IPS-18c (cell line): ENCODE data around the gene NARS2.
"Not testable (repeated sequence)": the region's sequence is repeated elsewhere in the genome, so short reads cannot be mapped to it uniquely, and the experiment has no call there.

ENCODE experiments used
- H3K4me3 ChIP-seq: 2 replicates; pipeline ENCODE4 v1.7.0; 2013; ENCODE audit warnings: low read depth, mild to moderate bottlenecking, low read length, moderate library complexity; ENCODE audit not compliant: insufficient read depth
- H3K9me3 ChIP-seq: one replicate; pipeline ENCODE4 v1.6.1; 2013; ENCODE audit warnings: mild to moderate bottlenecking, low read length, moderate library complexity; ENCODE audit not compliant: control insufficient read depth, insufficient read depth

The NARS2 gene

GRCh38 chr11:78470861-78471442, 103.7 kb downstream of the NARS2 start:
- Histone ChIP-seq H3K4me3 (no peak overlapping the region), H3K9me3 (no peaks in the 10 kb centered on the region)

GRCh38 chr11:78469896-78470295, 104.8 kb downstream of the NARS2 start:
- no peaks in the 10 kb centered on the region for H3K9me3 ChIP-seq
- H3K4me3 ChIP-seq = no peak overlapping the region

GRCh38 chr11:78467931-78468330, 106.7 kb downstream of the NARS2 start:
- no peak overlapping the region for H3K4me3 ChIP-seq

GRCh38 chr11:78467370-78467769, 107.3 kb downstream of the NARS2 start:
- peaks cover 2% of the 10 kb centered on the region for H3K9me3 ChIP-seq
- H3K4me3 ChIP-seq = no peak overlapping the region

More at GRCh38 chr11:78467931-78468330, 106.7 kb downstream of the NARS2 start:
- H3K9me3 ChIP-seq = peaks cover 2% of the 10 kb centered on the region

- Histone ChIP-seq H3K4me3 (no peak overlapping the region), H3K9me3 (peaks cover 2% of the 10 kb centered on the region)
Observed at GRCh38 chr11:78465169-78465942, 109.3 kb downstream of the NARS2 start.

GRCh38 chr11:78464787-78465168, 109.9 kb downstream of the NARS2 start:
- not testable (repeated sequence) for H3K9me3 ChIP-seq, H3K4me3 ChIP-seq

- H3K9me3 ChIP-seq = peaks cover 2% of the 10 kb centered on the region
- H3K4me3 ChIP-seq = no peak overlapping the region
Observed at GRCh38 chr11:78460471-78460870, 114.2 kb downstream of the NARS2 start.

GRCh38 chr11:78459738-78460137, 114.9 kb downstream of the NARS2 start:
- H3K9me3 ChIP-seq = peaks cover 2% of the 10 kb centered on the region
- H3K4me3 ChIP-seq = no peak overlapping the region

GRCh38 chr11:78457448-78457847, 117.2 kb downstream of the NARS2 start:
- Histone ChIP-seq H3K4me3 (no peak overlapping the region), H3K9me3 (no peaks in the 10 kb centered on the region)

- no peak overlapping the region for H3K4me3 ChIP-seq
Observed at GRCh38 chr11:78453140-78453935, 121.3 kb downstream of the NARS2 start.

GRCh38 chr11:78451371-78452150, 123.1 kb downstream of the NARS2 start:
- Histone ChIP-seq H3K4me3 (no peak overlapping the region), H3K9me3 (no peaks in the 10 kb centered on the region)

More at GRCh38 chr11:78453140-78453935, 121.3 kb downstream of the NARS2 start:
- H3K9me3 ChIP-seq = no peaks in the 10 kb centered on the region

GRCh38 chr11:78450866-78451265, 123.8 kb downstream of the NARS2 start:
- H3K4me3 ChIP-seq = no peak overlapping the region
- H3K9me3 ChIP-seq = no peaks in the 10 kb centered on the region

- Histone ChIP-seq H3K9me3 (no peaks in the 10 kb centered on the region), H3K4me3 (no peak overlapping the region)
Observed at GRCh38 chr11:78449866-78450265, 124.8 kb downstream of the NARS2 start.

GRCh38 chr11:78446210-78446609, 128.5 kb downstream of the NARS2 start:
- Histone ChIP-seq H3K9me3 (no peaks in the 10 kb centered on the region), H3K4me3 (no peak overlapping the region)

GRCh38 chr11:78444726-78445125, 129.9 kb downstream of the NARS2 start:
- Histone ChIP-seq H3K9me3 (no peaks in the 10 kb centered on the region), H3K4me3 (no peak overlapping the region)

GRCh38 chr11:78441956-78442355, 132.7 kb downstream of the NARS2 start:
- no peak overlapping the region for H3K4me3 ChIP-seq
- H3K9me3 ChIP-seq = no peaks in the 10 kb centered on the region

GRCh38 chr11:78438298-78438975, 136.2 kb downstream of the NARS2 start:
- H3K4me3 ChIP-seq = no peak overlapping the region
- H3K9me3 ChIP-seq = no peaks in the 10 kb centered on the region
